RWPE2 (cell line): Measurements from ENCODE around the gene ACAA2.
A peak's percentile ranks its signal among the peaks of the same experiment; 100 is the strongest.

Experiments
- ATAC-seq: fragments of 200-7000 bp; cut with Tn5 transposase; 3 replicates; pipeline ENCODE4 v1.9.1; 2021; ENCODE audit warnings: low read depth
- DNase-seq: peaks from one replicate; pipeline ENCODE4 v3.0.0-alpha.2; 2020; ENCODE audit warnings: low spot score
- H3K27ac ChIP-seq: fragments of 450-650 bp; 2 replicates; pipeline ENCODE4 v1.5.1; 2017; ENCODE audit warnings: mild to moderate bottlenecking; ENCODE audit not compliant: poor library complexity, severe bottlenecking
- H3K27me3 ChIP-seq: fragments of 250-450 bp; sonication (Bioruptor Pico); 2 replicates; pipeline ENCODE4 v1.5.1; 2021; ENCODE audit warnings: mild to moderate bottlenecking, moderate library complexity; ENCODE audit not compliant: insufficient read depth, poor library complexity, severe bottlenecking
- H3K36me3 ChIP-seq: fragments of 250-450 bp; sonication (Bioruptor Pico); 2 replicates; pipeline ENCODE4 v1.5.1; 2020; ENCODE audit warnings: low read depth, mild to moderate bottlenecking, moderate library complexity
- H3K4me1 ChIP-seq: fragments of 250-450 bp; sonication (Bioruptor Pico); 2 replicates; pipeline ENCODE4 v1.5.1; 2021; ENCODE audit warnings: mild to moderate bottlenecking, moderate library complexity; ENCODE audit not compliant: insufficient read depth, poor library complexity, severe bottlenecking
- H3K4me3 ChIP-seq: fragments of 250-450 bp; sonication (Bioruptor Pico); 2 replicates; pipeline ENCODE4 v1.5.1; 2021; ENCODE audit warnings: mild to moderate bottlenecking, moderate library complexity; ENCODE audit not compliant: severe bottlenecking
- H3K9me3 ChIP-seq: fragments of 250-450 bp; sonication (Bioruptor Pico); 2 replicates; pipeline ENCODE4 v1.5.1; 2021; ENCODE audit warnings: mild to moderate bottlenecking, moderate library complexity; ENCODE audit not compliant: severe bottlenecking
- CTCF ChIP-seq: fragments of 450-650 bp; IDR thresholded peaks from one replicate; pipeline ENCODE4 v1.5.1; 2017; ENCODE audit warnings: mild to moderate bottlenecking, moderate library complexity; ENCODE audit not compliant: poor library complexity, severe bottlenecking

Gene ACAA2

GRCh38 chr18:49859021-49859359 lies 45.7 kb upstream of the ACAA2 start:
- ATAC-seq (no peak), DNase-seq (no peak)
- Histone ChIP-seq H3K36me3 (no peaks in the 10 kb centered on the region), H3K4me3 (no peak overlapping the region), H3K9me3 (no peaks in the 10 kb centered on the region), H3K27ac (no peak overlapping the region), H3K4me1 (peaks cover 7% of the 10 kb centered on the region), H3K27me3 (no peaks in the 10 kb centered on the region)
- peak; percentile 79 for TF ChIP-seq CTCF

- Histone ChIP-seq H3K27ac (no peak overlapping the region), H3K27me3 (no peaks in the 10 kb centered on the region), H3K4me1 (peaks cover 7% of the 10 kb centered on the region), H3K36me3 (no peaks in the 10 kb centered on the region), H3K4me3 (no peak overlapping the region), H3K9me3 (no peaks in the 10 kb centered on the region)
- TF ChIP-seq CTCF = peak; percentile 96
- DNase-seq (no peak), ATAC-seq (peak; percentile 77)
These were observed 45.1 kb upstream of the ACAA2 start for GRCh38 chr18:49858309-49859020.

GRCh38 chr18:49857708-49858107 lies 44.4 kb upstream of the ACAA2 start:
- Histone ChIP-seq H3K4me1 (peaks cover 7% of the 10 kb centered on the region), H3K27ac (no peak overlapping the region), H3K9me3 (no peaks in the 10 kb centered on the region), H3K4me3 (no peak overlapping the region), H3K27me3 (no peaks in the 10 kb centered on the region), H3K36me3 (no peaks in the 10 kb centered on the region)
- DNase-seq (no peak), ATAC-seq (no peak)
- TF ChIP-seq CTCF = no peak

GRCh38 chr18:49856496-49856895 lies 43.2 kb upstream of the ACAA2 start:
- Histone ChIP-seq H3K36me3 (no peaks in the 10 kb centered on the region), H3K27ac (no peak overlapping the region), H3K4me1 (peaks cover 7% of the 10 kb centered on the region), H3K4me3 (no peak overlapping the region), H3K27me3 (no peaks in the 10 kb centered on the region), H3K9me3 (no peaks in the 10 kb centered on the region)
- no peak for ATAC-seq
- TF ChIP-seq CTCF = no peak
- DNase-seq = no peak

GRCh38 chr18:49855711-49856415 lies 42.5 kb upstream of the ACAA2 start:
- peaks cover 7% of the 10 kb centered on the region for H3K4me1 ChIP-seq
- H3K4me3 ChIP-seq = no peak overlapping the region
- no peaks in the 10 kb centered on the region for H3K36me3 ChIP-seq
- no peaks in the 10 kb centered on the region for H3K27me3 ChIP-seq
- no peaks in the 10 kb centered on the region for H3K9me3 ChIP-seq
- no peak for TF ChIP-seq CTCF
- no peak for ATAC-seq
- no peak overlapping the region for H3K27ac ChIP-seq
- DNase-seq = no peak
